IMR-90 (cell line): ENCODE data around the gene ENOX1. TPM values are rescaled to one million over a fixed set of nuclear protein-coding genes. Genes with fewer than 3 reads are reported as not detected.

Source experiments
- ATAC-seq: fragments of 200-7000 bp; cut with Tn5 transposase; 2 replicates; pipeline ENCODE4 v1.9.1; 2020; ENCODE audit warnings: low read depth, mild to moderate bottlenecking, moderate library complexity
- BruUV-seq: library from RNA; stranded (reverse); fragments of 400-500 nt; replicated peaks from 2 replicates; lab custom pipeline; 2021; lab: Mats Ljungman, UMichigan
- CTCF ChIA-PET: fragments of 300-600 bp; formaldehyde crosslinking; extraction: SDS; loops from one replicate; lab custom pipeline; 2021; ENCODE audit warnings: antibody characterized with exemption; lab: Yijun Ruan, JAX
- POLR2A ChIA-PET: fragments of 300-600 bp; sonication (Branson Sonifier 250); formaldehyde crosslinking; loops from one replicate; lab custom pipeline; 2022; ENCODE audit warnings: antibody characterized with exemption; ENCODE audit not compliant: unreplicated experiment; lab: Charles Lee
- DNase-seq: peaks from one replicate; pipeline ENCODE4 v3.0.0; 2013
- H2AFZ ChIP-seq: replicated peaks from 2 replicates; pipeline ENCODE3; 2013; ENCODE audit warnings: low read length, mild to moderate bottlenecking; ENCODE audit not compliant: poor library complexity
- H2AK5ac ChIP-seq: 2 replicates; pipeline ENCODE4 v1.6.1; 2013; ENCODE audit warnings: low read depth, low read length, inconsistent platforms
- H2AK9ac ChIP-seq: replicated peaks from 2 replicates; pipeline ENCODE3; 2013; ENCODE audit warnings: mild to moderate bottlenecking, low read depth, low read length, moderate library complexity; ENCODE audit not compliant: poor library complexity
- H2BK120ac ChIP-seq: 2 replicates; pipeline ENCODE4 v1.6.1; 2013; ENCODE audit warnings: low read depth, low read length, inconsistent platforms
- H2BK15ac ChIP-seq: 3 replicates; pipeline ENCODE4 v1.6.1; 2013; ENCODE audit warnings: low read depth, low read length, inconsistent platforms
- H2BK20ac ChIP-seq: 2 replicates; pipeline ENCODE4 v1.6.1; 2013; ENCODE audit warnings: low read depth, mild to moderate bottlenecking, inconsistent platforms, low read length, moderate library complexity
- H2BK5ac ChIP-seq: 2 replicates; pipeline ENCODE4 v1.6.1; 2013; ENCODE audit warnings: mild to moderate bottlenecking, low read depth, low read length, inconsistent platforms; ENCODE audit not compliant: poor library complexity, severe bottlenecking
- H3K14ac ChIP-seq: replicated peaks from 2 replicates; pipeline ENCODE4 v1.6.1; 2013; ENCODE audit warnings: low read depth, low read length, inconsistent platforms
- H3K18ac ChIP-seq: 2 replicates; pipeline ENCODE4 v1.6.1; 2013; ENCODE audit warnings: low read depth, low read length, control low read depth
- H3K23ac ChIP-seq: 2 replicates; pipeline ENCODE4 v1.6.1; 2013; ENCODE audit warnings: low read depth, low read length, inconsistent platforms
- H3K27ac ChIP-seq: 2 replicates; pipeline ENCODE4 v1.5.1; 2013; ENCODE audit warnings: mild to moderate bottlenecking, control low read depth, low read length; ENCODE audit not compliant: insufficient read depth
- H3K27me3 ChIP-seq: 2 replicates; pipeline ENCODE4 v1.6.1; 2013; ENCODE audit warnings: low read length; ENCODE audit not compliant: control insufficient read depth, insufficient read depth
- H3K36me3 ChIP-seq: 2 replicates; pipeline ENCODE4 v1.6.1; 2013; ENCODE audit warnings: low read length, mixed read lengths; ENCODE audit not compliant: control insufficient read depth, insufficient read depth
- H3K4ac ChIP-seq: 2 replicates; pipeline ENCODE4 v1.6.1; 2013; ENCODE audit warnings: low read depth, low read length, inconsistent platforms
- H3K4me1 ChIP-seq: 2 replicates; pipeline ENCODE4 v1.6.1; 2013; ENCODE audit warnings: low read length, mixed read lengths; ENCODE audit not compliant: control insufficient read depth, insufficient read depth
- H3K4me2 ChIP-seq: 2 replicates; pipeline ENCODE4 v1.6.1; 2013; ENCODE audit warnings: low read depth, mild to moderate bottlenecking, control low read depth, low read length, moderate library complexity
- H3K4me3 ChIP-seq: 2 replicates; pipeline ENCODE4 v1.5.1; 2013; ENCODE audit warnings: low read depth, mild to moderate bottlenecking, control low read depth, low read length, moderate library complexity; ENCODE audit not compliant: insufficient read depth
- H3K56ac ChIP-seq: 2 replicates; pipeline ENCODE4 v1.6.1; 2013; ENCODE audit warnings: low read length, inconsistent platforms; ENCODE audit not compliant: insufficient read depth; ENCODE audit errors: extremely low read depth
- H3K79me1 ChIP-seq, 2 experiments: 2 replicates each; pipeline ENCODE4 v1.6.1; 2013; ENCODE audit warnings: low read length in 2 of 2, inconsistent platforms in 1 of 2, low read depth in 1 of 2
- H3K9ac ChIP-seq: 2 replicates; pipeline ENCODE4 v1.6.1; 2013; ENCODE audit warnings: low read depth, low read length, control low read depth
- H3K9me1 ChIP-seq: 2 replicates; pipeline ENCODE4 v1.6.1; 2013; ENCODE audit warnings: low read length, inconsistent platforms; ENCODE audit not compliant: insufficient read depth
- H3K9me3 ChIP-seq: 2 replicates; pipeline ENCODE4 v1.6.1; 2013; ENCODE audit warnings: low read length; ENCODE audit not compliant: control insufficient read depth, insufficient read depth
- H4K20me1 ChIP-seq: 2 replicates; pipeline ENCODE4 v1.6.1; 2013; ENCODE audit warnings: low read length, inconsistent platforms; ENCODE audit not compliant: insufficient read depth
- H4K5ac ChIP-seq: 2 replicates; pipeline ENCODE4 v1.6.1; 2013; ENCODE audit warnings: mild to moderate bottlenecking, low read depth, low read length, control low read depth
- H4K8ac ChIP-seq, 2 experiments: 2 replicates each; pipeline ENCODE4 v1.6.1; 2013; ENCODE audit warnings: low read depth in 2 of 2, low read length in 2 of 2, control low read depth in 1 of 2, inconsistent platforms in 1 of 2
- H4K91ac ChIP-seq: 2 replicates; pipeline ENCODE4 v1.6.1; 2013; ENCODE audit warnings: low read depth, low read length, inconsistent platforms; ENCODE audit not compliant: insufficient read depth
- BHLHE40 ChIP-seq: fragments of 150-350 bp; IDR thresholded peaks from 2 replicates; pipeline ENCODE4 v1.6.1; 2016; ENCODE audit warnings: mild to moderate bottlenecking, low read depth, low read length
- CEBPB ChIP-seq: IDR thresholded peaks from 2 replicates; pipeline ENCODE4 v1.6.1; 2012; ENCODE audit warnings: low read depth, low read length, improper control_type of control experiment
- CHD1 ChIP-seq: IDR thresholded peaks from 2 replicates; pipeline ENCODE4 v1.6.1; 2012; ENCODE audit warnings: low read depth, low read length, improper control_type of control experiment
- MXI1 ChIP-seq: IDR thresholded peaks from 2 replicates; pipeline ENCODE4 v1.6.1; 2012; ENCODE audit warnings: low read depth, mild to moderate bottlenecking, low read length, moderate library complexity, borderline replicate concordance
- NFE2L2 ChIP-seq: fragments of 150-350 bp; IDR thresholded peaks from 2 replicates; pipeline ENCODE4 v1.6.1; 2016; ENCODE audit warnings: low read depth, mild to moderate bottlenecking, low read length
- RCOR1 ChIP-seq: IDR thresholded peaks from 2 replicates; pipeline ENCODE4 v1.6.1; 2012; ENCODE audit warnings: mild to moderate bottlenecking, low read length, improper control_type of control experiment; ENCODE audit not compliant: insufficient replicate concordance
- SMC3 ChIP-seq: fragments of 150-350 bp; IDR thresholded peaks from 2 replicates; pipeline ENCODE4 v1.6.1; 2016; ENCODE audit warnings: low read depth, mild to moderate bottlenecking, antibody characterized with exemption, low read length, moderate library complexity
- WGBS, 2 experiments: methylation state at CpG; one replicate each; pipeline versions ENCODE4 v1.1.5 to v1.1.7; 2013; ENCODE audit warnings: missing lambda C conversion rate in 2 of 2; ENCODE audit not compliant: insufficient read length in 1 of 2; ENCODE audit errors: extremely low coverage in 2 of 2; 5-methylcytosine and 5-hydroxymethylcytosine counted together
- dilution Hi-C: fragments of 300-500 bp; cut with HindIII; formaldehyde crosslinking; loops from one replicate; pipeline ENCODE4 v1.14.3; 2018; ENCODE audit warnings: low sequenced_read_pairs; ENCODE audit not compliant: unreplicated experiment
- in situ Hi-C: fragments of 300-500 bp; cut with MboI; formaldehyde crosslinking; loops from 3 replicates; pipeline ENCODE4 v1.14.3; 2019; ENCODE audit warnings: low sequenced_read_pairs, inconsistent platforms, mixed read lengths
- intact Hi-C: fragments of 100-400 bp; cut with micrococcal nuclease; formaldehyde crosslinking; loops from 2 replicates; pipeline ENCODE4 v1.10.0; 2022
- polyA plus RNA-seq, 3 experiments: library from polyadenylated mRNA; depleted of rRNA; stranded (reverse); fragments of >200 nt; gene quantifications; 2 replicates each; pipeline ENCODE4 v1.2.3, GENCODE V29; 2012; ENCODE audit warnings: low replicate concordance in 1 of 3
- total RNA-seq: library from RNA; depleted of rRNA; stranded (reverse); fragments of >200 nt; gene quantifications from 2 replicates; pipeline ENCODE4 v1.2.3, GENCODE V29; 2012

ENOX1 gene
- total and polyA plus RNA-seq, 2 of the 4 experiments (the other 2 are of a cell fraction) = 0.99 to 1.3 TPM

DNA sequence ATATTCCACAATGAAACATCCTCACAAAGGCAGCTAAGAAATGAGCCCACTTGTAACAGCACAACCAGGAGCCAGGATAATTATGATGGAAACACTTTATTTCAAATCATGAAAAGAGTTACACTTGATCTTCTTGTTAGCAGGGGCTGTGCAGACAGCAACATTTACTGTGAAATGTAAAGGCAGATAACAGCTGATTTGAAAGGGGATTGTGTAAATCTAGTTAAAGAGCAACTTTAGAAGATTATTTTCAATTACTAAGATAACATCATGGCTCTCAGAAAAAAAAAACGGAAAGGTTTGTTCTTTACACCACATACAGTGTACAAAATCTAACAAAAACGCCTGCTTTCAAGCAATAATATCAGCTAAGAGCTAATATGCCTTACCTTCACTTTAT, 22.4 kb downstream of the ENOX1 start:
- intact Hi-C loops = no loop called here
- no CpG with 5 or more reads among the region's 2 CpGs for WGBS, 2 experiments
- no TSS peak for BruUV-seq

More for the DNA sequence above, 22.4 kb downstream of the ENOX1 start:
- Histone ChIP-seq H2AFZ (no peak overlapping the region), H3K4me3 (no peak overlapping the region), H2BK5ac (no peak overlapping the region), H3K9me3 (no peaks in the 10 kb centered on the region), H3K18ac (no peak overlapping the region), H3K56ac (no peak overlapping the region), H4K8ac (no peak overlapping the region), H3K4ac (no peak overlapping the region), H2AK9ac (no peak overlapping the region), H3K9ac (no peak overlapping the region), H4K20me1 (no peaks in the 10 kb centered on the region), H2BK20ac (no peak overlapping the region), H2BK15ac (no peak overlapping the region), H3K4me2 (no peak overlapping the region), H2AK5ac (no peak overlapping the region), H2BK120ac (no peak overlapping the region), H3K9me1 (no peaks in the 10 kb centered on the region), H3K27ac (no peak overlapping the region), H3K23ac (no peak overlapping the region), H3K36me3 (no peaks in the 10 kb centered on the region), H4K5ac (no peak overlapping the region), H3K4me1 (no peaks in the 10 kb centered on the region), H3K14ac (no peak overlapping the region), H3K27me3 (peaks cover 1% of the 10 kb centered on the region; the same call in 1 of the 2 replicates), H4K91ac (no peak overlapping the region), H3K79me1 (no peaks in the 10 kb centered on the region)
- no peak for DNase-seq
- POLR2A ChIA-PET = no interaction called here
- in situ Hi-C loops = no loop called here
- no peak for ATAC-seq
- dilution Hi-C loops = no loop called here
- TF ChIP-seq MXI1 (no peak), SMC3 (no peak), CEBPB (no peak), BHLHE40 (no peak), NFE2L2 (no peak), CHD1 (no peak), RCOR1 (no peak)
- CTCF ChIA-PET = no interaction called here
